Activated effector memory CD4-positive, alpha-beta T cell treated with Interleukin-2 at 50 U/mL for 16 hours (primary cell): ENCODE data around the gene TIMM29.
A peak's percentile ranks its signal among the peaks of the same experiment; 100 is the strongest.
"Not testable (repeated sequence)": the region's sequence is repeated elsewhere in the genome, so short reads cannot be mapped to it uniquely, and the experiment has no call there.

Experiments
- DNase-seq: peaks from one replicate; pipeline ENCODE4 v3.0.0-alpha.2; 2020

TIMM29 gene

DNA sequence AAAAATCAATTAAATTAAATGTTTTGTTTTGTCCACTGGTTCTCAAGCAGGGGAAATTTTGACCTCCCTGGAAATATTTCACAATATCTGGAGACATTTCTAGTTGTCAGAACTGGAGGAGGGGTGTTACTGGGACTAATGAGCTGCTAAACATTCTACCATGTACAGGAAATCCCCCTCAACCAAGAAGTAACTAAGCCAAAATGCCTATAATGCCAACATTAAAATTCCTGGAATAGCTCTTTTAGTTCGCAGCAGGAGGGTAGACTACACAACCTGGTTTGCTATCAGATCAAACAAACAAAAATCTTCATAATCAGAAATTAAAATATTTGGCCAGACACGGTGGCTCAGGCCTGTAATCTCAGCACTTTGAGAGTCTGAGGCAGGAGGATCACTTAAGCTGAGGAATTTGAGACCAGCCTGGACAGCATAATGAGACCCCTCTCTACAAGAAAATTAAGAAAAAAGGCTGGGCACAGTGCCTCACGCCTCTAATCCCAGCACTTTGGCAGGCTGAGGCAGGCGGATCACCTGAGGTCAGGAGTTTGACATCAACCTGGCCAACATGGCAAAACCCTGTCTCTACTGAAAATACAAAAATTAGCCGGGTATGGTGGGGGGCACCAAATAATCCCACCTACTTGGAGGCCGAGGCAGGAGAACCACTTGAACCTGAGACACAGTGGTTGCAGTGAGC, 18.5 kb downstream of the TIMM29 start:
- DNase-seq: no peak

DNA sequence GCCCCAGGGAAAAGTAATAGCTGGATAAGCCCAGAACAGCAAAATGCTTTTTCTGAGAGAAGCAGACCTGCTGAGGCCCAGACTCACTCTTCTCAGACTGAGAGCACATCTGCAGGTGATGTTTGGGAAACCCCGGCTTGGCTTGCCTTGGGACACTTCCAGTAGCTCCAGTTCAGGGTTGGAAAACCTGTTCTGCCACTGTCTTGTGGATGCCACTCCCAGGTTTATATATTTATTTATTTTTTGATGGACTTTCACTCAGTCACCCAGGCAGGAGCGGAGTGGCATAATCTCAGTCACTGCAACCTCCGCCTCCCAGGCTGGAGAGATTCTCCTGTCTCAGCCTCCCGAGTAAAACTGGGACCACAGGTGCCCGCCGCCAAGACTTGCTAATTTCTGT, 24.2 kb downstream of the TIMM29 start:
- DNase-seq: no peak

GRCh38 chr19:10959277-10959968, 30.8 kb downstream of the TIMM29 start:
- DNase-seq: not testable (repeated sequence)

DNA sequence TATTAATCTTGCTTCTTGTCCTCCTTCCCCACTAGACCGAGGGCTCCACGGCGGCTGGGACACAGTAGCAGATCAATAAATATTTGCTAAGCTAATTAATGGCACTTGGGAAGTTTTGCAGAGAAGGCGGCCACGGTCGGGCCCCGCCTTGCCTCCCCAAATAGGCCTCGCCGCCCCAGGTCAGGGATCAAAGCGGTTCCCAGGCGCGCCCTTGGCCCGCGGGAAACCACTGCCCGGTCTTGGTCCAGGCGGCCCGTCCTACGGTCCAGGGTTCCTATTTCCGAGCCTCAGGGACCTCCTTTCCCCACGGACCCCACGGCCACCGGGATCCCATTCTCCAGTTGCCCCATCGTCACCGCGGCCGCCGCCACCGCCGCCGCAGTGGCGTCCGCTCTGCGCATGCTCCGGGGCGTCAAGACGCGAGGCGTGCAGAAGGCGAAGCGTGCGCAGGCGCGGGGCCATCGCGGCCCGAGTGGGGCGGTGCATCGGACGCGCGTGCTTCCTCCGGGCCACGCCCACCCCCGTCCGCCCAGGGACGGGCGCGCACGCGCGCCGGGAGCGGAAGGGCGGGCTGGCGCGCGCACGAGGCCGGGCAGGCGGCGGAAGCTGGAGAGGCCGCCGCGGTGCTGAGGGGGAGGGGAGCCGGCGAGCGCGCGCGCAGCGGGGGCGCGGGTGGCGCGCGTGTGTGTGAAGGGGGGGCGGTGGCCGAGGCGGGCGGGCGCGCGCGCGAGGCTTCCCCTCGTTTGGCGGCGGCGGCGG, 31.9 kb downstream of the TIMM29 start, which contains the start of gene SMARCA4:
Gene SMARCA4 (plus strand): TSS at position 717 of the 759 bp plus-strand sequence. CDS start 23,122 bp downstream, outside the sequence.
- DNase-seq: peak; percentile 97

- DNase-seq: no peak
Measured at GRCh38 chr19:10961073-10961860, 32.7 kb downstream of the TIMM29 start.

DNA sequence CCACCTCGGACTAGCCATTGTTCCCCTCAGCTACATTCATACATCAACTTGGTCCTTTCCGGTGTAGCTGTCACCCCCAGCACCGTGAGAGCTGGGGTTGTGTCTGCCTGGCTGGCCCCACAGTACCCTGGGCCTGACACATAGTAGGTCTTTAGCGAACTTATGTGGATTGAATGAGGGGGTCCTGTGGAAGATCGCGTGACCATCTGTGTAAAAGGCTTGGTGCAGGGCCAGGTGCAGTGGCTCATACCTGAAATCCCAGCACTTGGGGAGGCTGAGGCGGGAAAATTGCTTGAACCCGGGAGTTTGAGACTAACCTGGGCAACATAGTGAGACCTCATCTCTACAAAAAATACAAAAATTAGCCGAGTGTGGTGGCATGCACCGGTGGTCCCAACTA, 34.3 kb downstream of the TIMM29 start:
- no peak for DNase-seq

DNA sequence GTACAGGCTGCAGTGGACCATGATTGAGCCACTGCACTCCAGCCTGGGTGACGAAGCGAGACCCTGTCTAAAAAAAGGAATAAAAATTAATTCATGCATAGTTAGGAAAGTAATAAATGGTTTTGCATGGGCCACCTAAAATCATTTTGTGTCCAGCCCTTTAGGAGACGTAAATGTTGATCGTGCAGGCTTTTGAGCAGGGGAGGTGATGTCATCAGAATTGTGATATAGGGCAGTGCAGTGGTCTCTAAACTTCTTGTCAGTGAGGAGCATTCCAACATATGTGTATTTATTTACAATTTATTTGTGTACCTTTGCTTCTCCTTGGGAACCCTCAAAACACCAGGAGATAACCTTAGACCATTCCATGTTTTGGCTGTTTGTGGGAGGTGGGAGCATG, 35.3 kb downstream of the TIMM29 start:
- DNase-seq: no peak

GRCh38 chr19:10964903-10965302, 36.3 kb downstream of the TIMM29 start:
- no peak for DNase-seq

DNA sequence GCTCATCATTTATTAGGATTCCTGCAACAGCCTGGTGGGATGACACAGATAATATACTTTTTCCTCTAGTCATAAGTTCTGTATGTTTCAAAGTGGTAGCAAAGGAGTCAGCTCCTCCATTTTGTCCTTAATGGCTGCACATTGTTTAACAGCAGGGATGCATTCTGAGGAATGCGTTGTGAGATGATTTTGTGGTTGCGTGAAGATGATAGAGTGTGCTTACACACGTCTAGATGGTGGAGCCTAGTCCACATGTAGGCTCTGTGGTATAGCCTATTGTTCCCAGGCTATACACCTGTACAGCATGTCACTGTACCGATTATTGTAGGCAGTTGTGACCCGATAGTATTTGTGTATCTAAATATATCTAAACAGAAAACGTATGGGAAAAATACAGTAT, 36.8 kb downstream of the TIMM29 start:
- no peak for DNase-seq

- DNase-seq: no peak
Measured at GRCh38 chr19:10966809-10967208, 38.2 kb downstream of the TIMM29 start.

GRCh38 chr19:10968527-10969135, 40.0 kb downstream of the TIMM29 start:
- no peak for DNase-seq

GRCh38 chr19:10971107-10971726, 42.6 kb downstream of the TIMM29 start:
- DNase-seq: no peak

GRCh38 chr19:10975374-10976130, 46.9 kb downstream of the TIMM29 start:
- no peak for DNase-seq

DNA sequence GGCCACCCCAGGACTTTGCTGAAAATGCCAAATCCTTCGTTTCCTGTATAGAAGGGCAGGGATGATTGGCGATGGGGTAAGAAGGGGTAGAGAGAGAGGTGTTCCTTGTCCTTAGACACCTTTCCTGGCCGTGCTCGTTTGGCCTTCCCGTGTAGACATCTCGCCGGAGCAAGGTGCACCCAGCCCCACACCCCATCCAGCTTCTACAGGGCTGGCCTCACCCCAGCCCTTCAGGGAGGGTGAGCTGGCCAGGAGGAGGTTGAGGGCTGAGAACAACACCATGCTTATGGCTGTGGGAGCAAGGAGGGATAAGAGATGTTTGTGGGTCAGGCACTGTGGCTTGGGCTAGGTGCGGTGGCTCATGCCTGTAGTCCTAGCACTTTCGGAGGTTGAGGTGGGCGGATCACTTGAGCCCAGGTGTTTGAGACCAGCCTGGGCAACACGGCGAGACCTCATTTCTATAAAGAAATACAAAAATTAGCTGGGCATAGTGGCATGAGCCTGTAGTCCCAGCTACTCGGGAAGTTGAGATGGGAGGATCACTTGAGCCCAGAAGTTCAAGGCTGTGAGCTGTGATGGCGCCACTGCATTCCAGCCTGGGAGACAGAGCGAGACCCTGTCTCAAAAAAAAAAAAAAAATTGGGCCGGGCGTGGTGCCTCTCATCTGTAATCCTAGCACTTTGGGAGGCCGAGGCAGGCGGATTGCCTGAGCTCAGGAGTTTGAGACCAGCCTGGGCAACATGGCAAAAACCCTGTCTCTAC, 47.7 kb downstream of the TIMM29 start:
- no peak for DNase-seq

DNA sequence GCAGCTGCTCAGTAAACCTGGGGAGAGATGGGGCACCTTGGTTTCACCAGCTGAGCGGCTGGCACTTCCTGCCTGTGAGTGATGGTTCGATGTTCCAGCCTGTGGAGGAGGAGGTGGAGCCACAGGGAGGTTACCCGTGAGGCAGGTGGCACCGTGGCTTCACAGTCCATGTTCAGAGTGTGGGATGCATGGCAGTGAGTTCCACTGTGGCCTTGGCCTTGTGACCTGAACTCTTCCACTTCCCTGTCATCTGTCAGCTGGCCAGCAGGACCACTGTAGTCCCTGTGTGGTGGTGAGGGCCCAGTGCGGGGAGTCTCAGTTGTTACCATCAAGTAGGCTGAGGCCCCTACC, 49.1 kb downstream of the TIMM29 start:
- no peak for DNase-seq
